GM18861 (cell line): ENCODE measurements around the gene EPO.
"Not testable (repeated sequence)": the region's sequence is repeated elsewhere in the genome, so short reads cannot be mapped to it uniquely, and the experiment has no call there.

Experiments
- ATAC-seq: cut with Tn5 transposase; IDR thresholded peaks from one replicate; pipeline ENCODE4 v1.9.1; 2021; ENCODE audit not compliant: unreplicated experiment

The EPO gene

GRCh38 chr7:100731937-100732636 is 11.8 kb downstream of the EPO start:
- no peak for ATAC-seq

DNA sequence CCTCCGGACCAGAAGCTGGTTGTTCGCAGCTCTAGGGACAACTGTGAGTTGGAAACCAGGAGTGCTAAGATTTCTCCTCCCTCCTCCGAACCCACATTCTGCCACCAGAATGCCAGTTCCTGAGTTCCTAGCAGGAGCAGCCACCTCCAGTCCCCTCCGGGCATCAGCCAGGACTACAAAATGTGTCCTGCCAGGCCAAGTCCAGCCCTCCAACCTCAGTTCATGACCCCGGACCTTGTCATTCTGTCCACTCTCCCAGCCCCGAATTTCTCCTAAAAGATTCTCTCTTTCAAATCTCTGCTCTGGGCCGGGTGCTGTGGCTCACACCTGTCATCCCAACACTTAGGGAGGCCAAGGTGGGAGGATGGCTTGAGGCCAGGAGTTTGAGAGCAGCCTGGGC is 15.5 kb downstream of the EPO start:
- no peak for ATAC-seq

GRCh38 chr7:100736671-100737070 is 16.4 kb downstream of the EPO start:
- ATAC-seq, result no peak

DNA sequence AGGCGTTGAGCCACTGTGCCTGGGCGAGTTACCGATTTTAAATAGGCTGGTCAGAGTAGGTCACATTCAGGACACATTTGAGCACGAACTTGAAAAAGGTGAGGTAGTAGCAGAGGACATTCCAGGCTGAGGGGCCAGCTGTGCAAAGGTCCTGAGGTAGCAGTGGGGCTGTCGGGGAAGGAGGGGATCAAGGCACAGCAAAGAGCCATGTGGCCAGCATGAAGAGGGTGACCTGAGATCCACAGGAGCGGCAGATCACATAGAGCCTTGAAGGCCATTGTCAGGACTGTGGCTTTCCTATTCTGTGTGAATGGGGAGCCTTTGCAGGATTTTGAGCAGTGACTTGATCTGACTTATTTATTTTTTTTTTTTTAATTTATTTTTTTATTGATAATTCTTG is 19.7 kb downstream of the EPO start:
- ATAC-seq, result no peak

DNA sequence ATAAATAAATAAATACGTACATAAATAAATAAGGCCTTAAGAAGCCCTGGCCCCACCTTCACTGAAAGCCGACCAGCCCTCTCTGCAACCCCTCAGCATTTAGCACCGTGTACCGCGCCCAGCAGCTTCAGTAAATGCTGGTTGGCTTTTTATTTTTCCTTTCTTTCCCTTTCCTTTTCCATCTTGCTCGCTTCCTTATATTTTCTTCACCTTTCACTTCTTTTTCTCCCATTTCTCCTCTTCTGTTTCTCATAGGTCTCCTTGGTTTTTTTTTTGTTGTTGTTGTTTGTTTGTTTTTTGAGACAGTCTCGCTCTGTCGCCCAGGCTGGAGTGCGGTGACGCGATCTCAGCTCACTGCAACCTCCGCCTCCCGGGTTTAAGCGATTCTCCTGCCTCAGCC is 24.3 kb downstream of the EPO start:
- ATAC-seq, result no peak

GRCh38 chr7:100745184-100745583 is 24.9 kb downstream of the EPO start:
- no peak for ATAC-seq

DNA sequence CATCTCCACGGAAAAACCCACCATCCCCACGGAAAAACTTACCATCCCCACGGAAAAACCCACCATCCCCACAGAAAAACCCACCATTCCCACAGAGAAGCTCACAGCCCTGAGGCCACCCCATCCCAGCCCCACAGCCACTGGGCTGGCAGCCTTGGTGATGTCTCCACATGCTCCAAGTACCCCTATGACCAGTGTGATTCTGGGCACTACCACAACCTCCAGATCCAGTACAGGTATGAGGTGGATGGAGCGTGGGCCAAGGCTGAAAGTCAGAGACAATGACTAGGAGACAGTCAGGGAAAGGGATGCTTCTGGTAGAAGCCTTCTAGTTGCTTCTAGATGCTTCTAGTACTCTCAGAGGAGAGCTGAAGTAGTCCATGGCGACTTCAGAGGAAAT is 32.7 kb downstream of the EPO start:
- ATAC-seq, result no peak

GRCh38 chr7:100753750-100754149 is 33.5 kb downstream of the EPO start:
- ATAC-seq, result no peak

DNA sequence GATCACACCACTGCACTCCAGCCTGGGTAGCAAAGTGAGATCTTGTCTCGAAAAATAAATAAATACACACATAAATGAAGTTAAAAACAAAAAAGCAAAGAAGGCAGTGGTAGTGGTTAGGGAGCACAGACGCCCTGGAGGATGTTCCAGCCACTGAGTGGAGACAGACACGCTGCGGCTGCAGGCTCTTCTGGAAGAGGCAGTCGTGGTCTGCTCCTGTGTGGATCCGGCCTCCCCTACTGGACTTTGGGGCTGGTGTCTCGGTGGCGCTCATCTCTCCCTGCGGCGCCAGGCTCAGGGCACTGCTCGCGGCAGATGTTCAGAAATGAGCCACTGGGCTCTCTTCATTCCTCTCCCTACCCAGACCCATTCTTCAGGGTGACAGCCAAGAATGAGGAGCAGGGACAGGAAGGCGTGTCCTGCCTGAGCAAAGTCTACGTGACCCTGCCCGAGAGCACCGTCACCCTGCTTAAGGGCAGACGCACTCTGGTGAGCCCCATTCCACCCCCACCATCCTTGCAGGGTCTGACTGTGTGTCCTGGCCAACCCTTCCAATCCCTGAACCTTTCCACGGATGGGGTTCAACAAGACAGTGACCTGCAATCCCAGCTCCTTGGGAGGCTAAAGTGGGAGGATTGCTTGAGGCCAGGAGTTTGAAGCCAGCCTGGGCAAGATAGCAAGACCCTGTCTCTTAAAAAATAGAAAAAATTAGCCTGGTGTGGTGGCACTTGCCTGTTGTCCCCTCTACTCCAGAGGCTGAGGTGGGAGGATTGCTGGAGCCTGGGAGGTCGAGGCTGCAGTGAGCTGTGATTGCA is 39.3 kb downstream of the EPO start:
- ATAC-seq, result no peak

DNA sequence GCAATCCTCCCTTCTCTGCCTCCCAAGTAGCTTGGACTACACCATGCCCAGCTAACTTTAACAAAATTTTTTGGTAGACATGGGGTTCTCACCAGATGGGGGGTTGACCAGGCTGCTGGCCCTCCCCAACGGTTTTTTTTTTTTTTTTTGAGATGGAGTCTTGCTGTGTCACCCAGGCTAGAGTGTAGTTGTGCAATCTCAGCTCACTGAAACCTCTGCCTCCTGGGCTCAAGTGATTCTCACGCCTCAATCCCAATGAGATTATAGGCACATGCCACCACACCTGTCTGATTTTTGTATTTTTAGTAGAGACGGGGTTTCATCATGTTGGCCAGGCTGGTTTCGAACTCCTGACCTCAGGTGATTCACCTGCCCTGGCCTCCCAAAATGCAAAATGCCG is 42.6 kb downstream of the EPO start:
- ATAC-seq, result not testable (repeated sequence)

GRCh38 chr7:100763556-100764140 is 43.4 kb downstream of the EPO start:
- ATAC-seq, result no peak

DNA sequence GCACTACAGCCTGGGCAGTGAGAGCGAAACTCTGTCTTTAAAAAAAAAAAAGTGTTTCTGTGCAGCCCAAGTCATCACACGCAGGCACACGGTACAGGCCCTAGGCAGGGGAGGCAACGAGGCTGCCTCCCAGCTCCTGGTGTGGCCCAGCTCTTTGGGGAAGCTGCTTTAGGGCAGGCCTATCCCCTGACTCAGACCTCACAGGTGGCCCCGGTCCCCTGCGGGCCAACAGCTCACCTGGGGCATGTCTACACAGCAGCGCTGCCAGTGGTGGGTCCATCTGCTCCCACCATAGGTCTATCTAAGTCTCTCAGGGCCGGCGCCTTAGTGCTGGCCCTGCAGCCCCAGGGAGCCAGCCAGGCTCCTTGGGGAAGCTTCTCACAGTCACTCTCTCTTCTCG is 44.6 kb downstream of the EPO start:
- no peak for ATAC-seq

GRCh38 chr7:100765250-100765649 is 45.0 kb downstream of the EPO start:
- no peak for ATAC-seq

DNA sequence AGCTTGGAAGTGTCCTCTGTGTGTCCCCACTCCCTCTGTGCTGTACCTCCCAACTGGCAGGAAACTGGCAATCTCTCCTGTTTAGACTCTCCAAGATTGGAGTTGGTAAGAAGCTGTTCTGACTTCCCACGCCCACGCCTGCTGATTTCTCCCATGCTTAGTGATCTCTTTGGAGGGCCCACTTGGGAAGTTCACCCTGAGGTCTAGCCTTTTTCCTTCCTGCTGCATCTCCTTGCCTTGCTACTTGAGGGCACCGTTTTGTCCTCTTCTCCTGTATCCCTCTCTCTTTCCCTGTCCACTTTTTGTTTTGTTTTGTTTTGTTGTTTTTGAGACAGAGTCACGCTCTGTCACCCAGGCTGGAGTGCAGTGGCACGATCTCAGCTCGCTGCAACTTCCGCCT is 48.5 kb downstream of the EPO start:
- no peak for ATAC-seq
